Measurements from ENCODE around the gene APPL1. TPM values are rescaled to one million over a fixed set of nuclear protein-coding genes. Genes with fewer than 3 reads are reported as not detected.

APPL1 gene
- total and polyA plus RNA-seq, 2 of the 8 experiments (the other 6 are each of a cell fraction or from before 2014, with no cell fraction given) = 9.4 to 34.4 TPM

GRCh38 chr3:57226176-57226575, 1.4 kb upstream of the APPL1 start (continued):
- TF ChIP-seq SIRT6 (IDR thresholded peaks at IDR 0.05; ENCODE audit: low read length) (no peak), BRCA1 (IDR thresholded peaks at IDR 0.05; ENCODE audit: low read depth, low read length) (no peak), MAFK (IDR thresholded peaks at IDR 0.05; ENCODE audit: low read depth, low read length) (no peak), POLR2A (IDR thresholded peaks at IDR 0.05; ENCODE audit: control extremely low read depth in 1 of 2, low read depth in 2 of 2, low read length in 2 of 2) (no peak), GTF2F1 (IDR thresholded peaks at IDR 0.05; ENCODE audit: borderline replicate concordance, low read depth, low read length) (no peak), CHD2 (IDR thresholded peaks at IDR 0.05; ENCODE audit: low read length) (no peak)

All from H1 (cell line).